ENCODE data around the gene PAX8.

PAX8 gene

DNA sequence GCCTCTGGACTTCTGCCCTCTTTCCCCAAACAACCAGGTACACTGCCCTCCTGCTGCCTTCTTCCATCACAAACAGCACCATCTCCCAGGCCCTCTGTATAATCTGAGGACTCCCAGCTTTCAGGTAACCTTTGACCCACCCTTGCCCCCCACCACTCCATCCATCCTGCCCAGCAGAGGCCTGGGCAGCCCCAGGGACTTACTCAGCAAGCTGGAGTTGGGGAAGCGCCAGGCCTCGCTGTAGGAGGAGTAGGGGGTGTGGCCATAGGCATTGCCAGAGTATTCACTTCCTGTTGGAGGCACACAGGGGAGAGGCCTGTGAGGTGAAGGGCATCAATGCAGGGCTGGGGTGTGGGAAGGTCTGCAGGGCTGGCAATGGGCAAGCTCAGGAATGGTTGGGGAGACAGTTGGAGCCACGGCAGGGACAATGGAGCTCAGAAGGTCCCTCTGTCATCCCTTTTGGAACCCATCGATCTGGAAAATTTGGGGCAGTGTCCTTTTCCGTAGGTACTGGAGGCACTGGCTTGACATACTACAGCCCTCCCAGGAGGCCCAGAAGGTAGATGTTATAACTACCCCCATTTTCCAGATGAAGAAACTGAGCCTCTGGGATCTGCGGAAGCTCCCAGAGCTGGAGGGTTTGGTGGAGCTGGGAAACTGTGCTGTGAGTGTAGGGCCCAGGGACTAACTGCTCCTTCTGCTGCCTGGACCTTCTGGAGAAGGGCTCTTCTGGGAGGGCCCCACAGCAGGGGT lies 58.7 kb downstream of the PAX8 start:
- peak; percentile 21 for DNase-seq (ENCODE audit: low read depth)

DNA sequence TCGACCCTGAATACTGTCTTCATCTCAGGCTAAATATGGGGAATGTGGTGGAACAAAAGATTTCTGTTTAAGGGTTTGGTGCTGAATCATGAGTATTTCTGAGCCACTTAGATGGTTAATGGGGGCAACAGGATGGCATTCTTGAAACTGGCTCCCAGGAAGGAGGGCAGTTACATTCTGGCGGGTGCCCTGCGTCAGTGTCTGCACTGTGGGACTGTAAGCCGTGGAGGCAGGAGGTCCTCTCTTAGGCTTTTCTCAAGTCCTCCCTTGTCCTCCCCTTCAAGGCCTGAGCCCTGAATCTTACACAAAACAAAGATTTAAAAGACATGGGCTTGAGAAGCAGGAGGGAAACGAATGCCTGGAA lies 59.2 kb downstream of the PAX8 start:
- DNase-seq (ENCODE audit: low read depth), result no peak

DNA sequence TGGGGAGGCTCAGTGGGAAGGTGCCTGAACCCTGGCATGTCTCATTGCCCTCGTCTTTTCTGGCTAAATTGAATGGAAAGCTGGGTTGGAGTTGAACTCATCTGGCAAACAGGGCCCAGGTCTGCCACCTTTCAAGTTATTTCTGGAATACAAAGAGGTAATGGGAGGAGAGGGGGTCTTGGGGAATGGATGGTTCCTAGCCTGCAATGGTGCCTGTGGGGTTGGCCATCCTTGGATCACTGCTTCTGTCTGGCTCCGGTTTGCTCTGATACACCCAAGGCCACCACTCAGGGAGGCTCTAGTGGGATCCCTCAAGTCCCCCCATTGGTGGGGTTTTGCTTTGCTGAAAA lies 59.7 kb downstream of the PAX8 start:
- no peak for DNase-seq (ENCODE audit: low read depth)

DNA sequence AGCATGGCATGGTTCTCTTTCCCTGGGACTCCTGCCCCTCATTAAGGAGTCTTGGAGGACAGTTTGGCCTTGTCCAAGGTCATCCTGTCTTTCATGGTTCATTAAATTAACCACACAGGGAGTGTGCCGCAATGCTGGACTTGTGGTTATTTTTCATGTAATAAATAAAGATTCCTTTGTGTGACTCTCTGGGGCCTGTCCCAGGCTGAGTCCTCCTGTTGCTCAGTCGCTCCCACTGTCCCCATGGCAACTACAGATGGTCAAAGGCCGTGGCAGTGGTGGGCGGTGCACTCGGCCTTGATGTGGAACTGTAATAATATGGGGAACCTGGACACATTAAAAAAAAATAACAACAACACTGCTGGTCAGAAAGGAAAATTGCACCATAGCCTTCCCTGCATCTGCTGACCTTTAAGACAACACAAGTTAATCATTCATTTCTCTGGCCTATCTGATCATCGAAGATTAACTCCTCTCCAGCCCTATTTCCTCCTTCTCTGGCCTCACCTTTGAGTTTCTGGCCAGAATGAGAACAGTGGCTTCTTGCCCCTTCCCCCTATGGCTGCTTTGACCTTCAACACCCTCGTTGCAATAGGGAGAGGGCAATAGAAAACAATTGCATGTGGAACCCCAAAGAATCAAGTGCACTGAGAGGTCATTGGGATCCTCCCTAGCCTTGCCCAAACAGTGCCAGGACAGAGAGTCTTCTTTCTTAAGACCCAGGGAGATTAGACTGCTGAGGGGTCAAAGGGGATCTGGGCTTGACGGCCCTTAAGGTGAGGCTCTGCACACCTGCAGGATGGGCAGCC lies 60.2 kb downstream of the PAX8 start:
- no peak for DNase-seq (ENCODE audit: low read depth)

DNA sequence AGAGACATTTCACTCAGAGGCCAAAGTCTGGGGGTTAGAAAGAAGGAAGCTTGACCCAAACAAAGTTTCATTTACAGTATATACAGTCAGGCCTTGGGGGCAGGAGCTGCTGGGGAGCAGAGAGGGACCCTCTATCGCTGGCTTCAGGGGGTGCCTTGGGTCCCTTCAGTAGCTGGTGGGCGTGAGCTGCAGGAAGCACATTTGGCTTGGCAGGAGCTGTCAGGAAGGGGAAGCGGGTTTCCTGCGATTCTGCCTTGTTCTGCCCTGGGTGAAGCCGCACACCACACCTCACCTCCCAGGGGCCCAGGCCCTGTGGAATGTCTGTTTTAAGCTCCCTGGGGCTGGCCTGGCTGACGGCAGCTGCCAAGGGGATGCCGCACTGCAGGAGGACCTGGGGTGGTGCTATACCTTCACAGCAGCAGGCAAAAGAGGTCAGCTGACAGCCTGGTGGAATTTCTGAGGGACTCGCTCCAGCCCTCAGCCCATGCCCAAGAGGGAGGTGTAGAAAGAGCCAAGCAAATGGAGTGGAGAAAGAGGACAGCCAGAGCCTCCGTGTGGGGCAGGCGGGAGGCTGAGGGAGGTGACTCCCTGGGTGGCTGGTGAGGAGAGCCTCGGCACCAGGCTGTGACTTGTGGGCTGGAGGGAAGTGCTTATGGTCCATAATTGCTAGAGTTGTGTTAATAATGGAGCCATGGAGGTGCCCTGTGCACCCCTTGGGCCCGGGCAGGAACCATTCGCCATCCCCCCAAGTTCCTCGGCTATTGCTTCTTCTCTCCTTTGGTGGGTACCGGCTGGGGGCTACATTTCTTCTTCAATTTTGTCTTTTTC lies 61.1 kb downstream of the PAX8 start:
- no peak for DNase-seq (ENCODE audit: low read depth)

DNA sequence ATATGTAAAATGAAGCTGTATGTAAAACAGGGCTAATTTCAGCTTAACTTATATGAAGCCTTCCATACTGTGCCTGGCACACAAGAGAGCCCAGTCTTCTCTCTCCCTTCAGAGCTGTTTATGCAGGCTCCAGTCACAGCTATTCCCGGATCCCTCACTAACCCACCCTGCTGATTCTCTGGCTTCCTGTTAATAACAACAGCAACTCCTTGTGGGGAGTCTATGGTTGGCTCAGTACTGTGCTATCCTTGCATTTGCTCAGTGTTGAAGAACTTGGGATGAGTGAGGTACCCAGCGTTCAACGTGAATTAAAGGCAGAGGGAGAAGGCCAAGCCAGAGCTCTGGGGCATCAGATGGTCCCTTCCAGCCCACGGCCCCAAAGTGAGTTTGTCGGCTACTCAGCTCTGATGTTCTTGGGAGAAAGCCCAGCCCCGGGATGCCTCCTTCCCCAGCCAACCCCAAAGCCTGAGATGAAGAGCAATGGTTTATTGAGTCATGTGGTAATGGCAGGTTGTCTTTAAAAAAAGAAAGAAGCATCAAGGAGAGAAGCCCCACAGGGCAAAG lies 61.7 kb downstream of the PAX8 start:
- DNase-seq (ENCODE audit: low read depth), result no peak

DNA sequence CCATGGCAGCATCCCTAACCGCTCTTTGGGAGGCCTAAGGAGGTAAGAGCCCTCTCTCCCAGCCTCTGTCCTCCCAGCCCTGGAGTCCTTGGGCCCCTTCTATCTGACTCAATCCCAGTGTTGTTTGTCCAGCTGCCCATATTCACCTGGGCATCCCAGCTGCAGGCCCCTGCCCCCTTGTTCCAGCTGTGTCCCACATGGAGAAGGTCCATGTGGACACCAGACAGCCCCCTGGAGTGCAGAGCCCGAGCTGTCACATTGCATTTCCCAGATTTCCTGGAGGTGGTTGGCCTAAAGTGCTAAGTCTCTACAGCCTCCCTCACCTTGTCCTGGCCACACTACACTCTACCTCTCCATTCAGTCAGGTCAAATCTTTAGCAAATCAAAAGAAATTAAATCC lies 62.4 kb downstream of the PAX8 start:
- no peak for DNase-seq (ENCODE audit: low read depth)

DNA sequence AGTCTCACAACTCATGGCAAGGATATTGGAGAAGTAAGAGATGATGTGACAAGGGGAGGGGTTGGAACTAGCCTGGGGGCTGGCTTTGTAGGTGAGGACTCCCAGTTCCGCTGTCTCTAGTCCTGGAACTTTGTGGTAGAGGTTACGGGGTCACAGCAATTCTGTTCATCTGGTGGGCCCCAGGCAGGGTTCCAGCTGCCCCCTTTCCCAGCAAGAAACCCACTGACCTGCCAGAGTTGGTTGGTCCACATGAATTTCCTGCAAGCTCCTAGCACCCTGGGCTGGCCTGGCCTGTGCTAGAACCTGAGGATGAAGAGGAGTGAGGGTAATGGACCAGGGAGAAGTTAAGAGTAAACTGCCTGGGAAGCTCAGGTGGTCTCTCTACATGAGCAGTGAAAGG lies 63.7 kb downstream of the PAX8 start:
- DNase-seq (ENCODE audit: low read depth), result no peak

DNA sequence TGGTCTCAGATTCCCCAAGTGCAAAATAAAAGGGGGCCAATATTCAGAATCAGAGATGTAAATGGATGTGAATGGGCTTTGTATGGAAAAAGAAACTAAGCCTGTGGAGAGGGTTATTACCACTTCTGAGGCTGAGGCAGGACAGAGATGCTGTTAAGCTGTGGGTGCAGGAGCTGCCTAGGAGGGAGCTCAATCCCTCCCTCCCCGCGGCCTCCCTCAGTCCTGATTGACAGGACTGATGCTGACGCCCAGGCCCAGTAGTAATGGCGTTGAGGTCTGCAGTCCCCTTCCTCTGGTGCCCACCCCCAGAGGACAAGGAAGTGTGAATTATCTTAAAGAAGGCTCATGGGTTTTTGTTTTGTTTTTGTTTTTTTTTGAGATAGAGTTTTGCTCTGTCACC lies 64.6 kb downstream of the PAX8 start:
- DNase-seq (ENCODE audit: low read depth), result no peak

DNA sequence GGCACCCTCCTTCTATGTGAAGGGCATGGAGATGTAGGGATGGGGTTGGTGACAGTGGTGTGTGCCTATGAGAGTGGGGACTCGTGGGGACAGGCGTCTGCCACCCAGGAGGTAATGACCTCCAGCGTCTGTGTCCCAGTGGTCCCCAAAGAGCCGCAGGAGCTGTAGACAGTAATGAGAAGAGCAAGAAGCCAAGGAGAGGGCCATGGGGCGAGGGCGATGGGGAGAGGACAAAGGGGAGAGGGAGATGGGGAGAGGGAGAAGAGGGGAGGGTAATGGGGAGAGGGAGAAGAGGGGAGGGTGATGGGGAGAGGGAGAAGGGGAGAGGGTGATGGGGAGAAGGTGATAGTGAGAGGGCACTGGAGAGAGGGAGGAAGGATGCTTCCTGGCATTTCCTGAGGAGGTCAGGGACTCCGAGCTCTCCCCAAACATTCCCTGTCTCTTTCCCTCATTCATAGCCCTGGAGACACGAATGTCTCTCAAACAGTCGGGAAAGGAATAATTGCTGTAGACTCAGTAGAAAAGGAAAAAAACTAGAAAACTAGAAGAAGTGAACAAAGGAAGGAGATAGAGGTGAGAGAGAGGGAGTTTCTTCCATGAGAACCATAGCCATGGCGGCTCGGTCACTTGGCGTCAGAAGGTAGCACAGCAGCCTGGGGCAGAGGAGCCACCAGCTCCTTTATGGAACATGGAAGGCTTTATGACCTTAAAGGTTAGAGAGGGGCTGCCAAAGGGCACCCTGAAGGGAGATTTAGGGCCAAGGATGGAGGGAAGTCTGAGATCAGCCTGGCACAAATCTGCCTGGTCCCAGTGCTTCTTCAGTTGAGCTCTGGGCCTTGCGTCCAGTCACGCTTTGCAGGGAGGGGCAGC lies 65.4 kb downstream of the PAX8 start:
- DNase-seq (ENCODE audit: low read depth), result no peak

DNA sequence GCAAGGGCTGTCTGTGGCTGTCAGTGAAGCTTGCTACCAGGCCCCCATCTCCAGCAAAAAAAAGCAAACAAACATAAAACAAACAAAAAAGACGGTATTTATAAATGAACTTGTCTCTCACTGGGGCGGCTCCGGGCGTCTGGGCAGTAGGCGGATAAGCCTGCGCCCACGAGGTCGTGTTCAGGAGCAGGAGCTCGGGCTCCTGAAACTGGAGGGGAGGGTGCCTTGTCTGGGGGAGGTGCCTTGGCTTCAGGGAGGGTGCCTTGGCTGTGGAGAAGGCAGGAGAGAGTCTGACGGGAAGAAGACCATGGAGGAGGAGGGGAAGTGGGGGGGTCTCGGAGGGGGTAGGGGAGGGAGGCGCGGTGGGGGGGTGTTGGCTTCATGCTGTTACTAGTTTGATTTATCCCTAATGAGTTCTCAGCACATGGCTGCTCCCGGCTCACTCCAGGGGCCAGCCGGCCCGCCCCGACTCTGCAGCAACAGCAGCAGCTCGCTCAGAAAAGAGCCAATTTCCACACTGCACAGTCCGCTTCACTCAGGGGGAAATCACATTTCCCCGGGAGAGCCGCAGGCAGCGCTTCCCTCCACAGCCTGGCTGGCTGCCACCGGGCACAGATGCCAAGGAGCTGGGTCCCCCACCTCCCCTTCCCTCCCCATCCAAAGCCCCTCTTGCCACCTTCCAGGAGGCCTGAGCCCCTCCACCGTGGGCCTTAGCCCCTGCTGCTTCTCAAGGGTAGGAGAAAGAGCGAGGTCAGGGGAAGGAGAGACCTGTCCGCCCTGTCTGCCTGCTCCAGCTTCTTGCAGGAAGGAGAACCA lies 66.3 kb downstream of the PAX8 start:
- DNase-seq (ENCODE audit: low read depth), result no peak

DNA sequence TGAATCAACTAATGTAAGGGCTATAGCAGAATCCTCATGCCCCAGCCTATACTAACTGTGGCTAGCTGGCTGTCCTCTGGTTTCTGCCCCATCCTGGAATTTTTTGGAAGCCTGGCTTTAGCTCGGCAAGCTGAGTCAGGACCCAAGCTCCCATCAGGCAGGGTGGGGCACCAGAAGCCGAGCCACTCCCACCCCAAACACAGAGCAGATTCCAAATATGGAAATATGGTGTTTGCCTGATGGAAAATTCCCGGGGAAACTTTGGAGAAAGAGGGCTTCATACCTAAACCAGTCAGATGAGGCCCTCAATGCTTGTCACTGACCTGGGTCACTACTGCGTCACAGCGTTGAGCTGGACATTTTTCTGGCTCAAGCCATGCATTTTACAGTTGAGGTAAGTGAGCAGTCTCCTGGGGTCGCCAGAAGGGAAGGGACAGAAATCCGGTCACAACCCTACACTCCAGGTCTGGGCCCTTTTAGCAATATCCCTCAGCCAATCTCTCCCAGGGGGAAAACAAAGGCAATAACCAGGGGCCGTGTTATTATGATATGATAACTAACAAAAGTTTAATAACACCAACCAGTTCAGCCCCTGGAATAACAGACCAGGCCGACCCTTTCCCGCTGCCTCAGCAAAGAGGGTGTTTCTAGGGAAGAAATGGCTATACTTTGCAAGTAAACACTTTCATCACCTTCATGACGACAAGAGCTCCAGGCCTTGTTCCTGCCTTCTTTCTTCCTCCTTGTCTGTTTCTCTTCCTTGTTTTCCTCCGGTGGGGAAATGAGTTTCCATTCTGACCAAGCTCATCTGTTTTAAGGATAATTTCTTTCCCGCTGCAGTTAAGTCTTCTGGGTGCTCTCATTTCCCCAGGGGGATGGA lies 67.3 kb downstream of the PAX8 start:
- no peak for DNase-seq (ENCODE audit: low read depth)

DNA sequence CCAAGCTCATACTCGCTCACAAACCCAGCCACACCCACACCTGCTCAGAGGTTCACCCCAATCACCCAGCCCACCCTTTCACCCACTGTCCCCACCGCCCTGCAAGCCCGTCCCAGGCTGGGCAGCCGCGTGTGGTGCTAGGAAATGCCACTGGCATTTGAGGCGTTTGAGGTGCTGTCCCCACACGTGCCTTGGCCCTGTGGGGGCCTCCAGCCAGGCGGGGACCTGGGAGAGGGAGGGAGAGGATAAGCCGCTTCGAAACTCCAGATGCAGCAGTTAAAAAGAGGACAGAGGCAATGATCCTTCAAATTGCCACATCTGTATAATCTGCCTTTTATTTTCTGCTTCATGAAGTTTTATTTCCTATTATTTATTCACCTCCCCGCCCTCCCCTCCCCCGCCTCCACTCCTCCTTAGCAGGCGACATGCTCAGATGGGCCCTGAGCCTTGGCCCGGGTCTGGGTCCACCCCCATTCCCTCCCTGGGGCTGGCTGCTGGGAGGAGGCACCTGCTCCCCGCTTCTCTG lies 69.0 kb downstream of the PAX8 start:
- no peak for DNase-seq (ENCODE audit: low read depth)

DNA sequence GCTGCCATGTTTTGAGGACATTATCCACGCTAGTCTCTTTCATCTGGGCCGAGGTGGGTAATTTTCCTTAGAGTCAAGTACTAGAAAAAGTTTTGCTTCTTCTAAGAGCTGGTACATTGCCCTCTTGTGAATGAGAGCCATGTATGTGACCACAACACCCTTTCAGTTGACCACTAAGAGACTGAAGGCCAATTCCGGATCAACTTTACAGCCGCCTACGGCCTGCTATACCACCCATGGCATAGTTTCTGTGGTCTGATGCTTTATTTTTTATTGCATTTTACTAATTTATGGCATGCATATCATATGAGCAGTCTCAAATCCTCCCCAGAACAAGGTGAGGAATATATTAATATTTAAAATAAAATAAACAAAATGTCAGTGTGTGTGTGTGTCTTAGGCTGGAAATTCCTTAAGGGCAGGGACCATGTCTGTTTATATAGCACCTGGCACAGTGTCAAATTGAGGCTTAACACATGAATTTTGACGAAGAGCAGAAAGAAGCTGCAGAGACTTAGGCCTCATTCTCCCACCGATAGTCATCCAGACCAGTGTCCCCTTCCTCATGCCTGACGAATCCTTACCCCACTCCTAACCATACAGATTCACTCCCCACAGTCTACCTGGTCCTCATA lies 69.6 kb downstream of the PAX8 start:
- DNase-seq (ENCODE audit: low read depth), result no peak

DNA sequence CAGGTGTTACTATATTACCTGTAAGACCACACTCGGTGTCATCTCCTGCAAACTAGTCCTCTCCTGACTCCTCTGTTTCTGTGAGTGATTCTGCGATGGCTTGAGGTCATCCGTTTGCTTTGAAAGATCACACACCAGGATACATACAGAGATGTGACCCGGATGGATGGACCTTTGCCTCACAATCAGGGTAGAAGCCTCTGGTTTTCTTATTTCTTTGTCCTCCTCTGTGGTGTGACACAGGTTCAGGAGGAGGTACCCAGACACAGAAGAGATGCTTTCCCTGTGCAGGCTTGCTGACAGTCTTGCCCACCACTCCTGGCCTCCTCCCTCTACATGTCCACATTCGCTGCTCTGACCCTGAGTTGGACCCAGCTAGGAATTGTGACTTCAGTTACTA lies 70.3 kb downstream of the PAX8 start:
- no peak for DNase-seq (ENCODE audit: low read depth)

DNA sequence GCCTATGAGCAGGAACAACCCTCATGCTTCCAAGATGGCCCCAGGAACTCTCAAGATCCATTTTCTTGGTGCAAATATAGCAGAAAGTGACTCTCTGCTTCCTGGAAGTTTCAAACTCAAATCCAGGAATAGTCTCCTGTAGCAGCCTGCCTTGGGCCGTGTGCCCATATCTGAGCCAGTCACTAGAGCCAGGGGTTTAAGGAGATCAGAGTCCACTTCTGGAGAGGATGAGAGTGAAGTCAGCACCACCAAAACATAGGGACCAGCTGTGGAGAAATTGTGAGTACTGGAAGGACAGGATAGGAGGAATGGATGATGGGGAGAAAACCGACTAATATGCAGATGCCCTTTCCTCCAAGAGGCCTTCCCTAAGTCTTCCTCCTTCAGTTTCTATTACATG lies 71.7 kb downstream of the PAX8 start:
- DNase-seq (ENCODE audit: low read depth), result no peak

DNA sequence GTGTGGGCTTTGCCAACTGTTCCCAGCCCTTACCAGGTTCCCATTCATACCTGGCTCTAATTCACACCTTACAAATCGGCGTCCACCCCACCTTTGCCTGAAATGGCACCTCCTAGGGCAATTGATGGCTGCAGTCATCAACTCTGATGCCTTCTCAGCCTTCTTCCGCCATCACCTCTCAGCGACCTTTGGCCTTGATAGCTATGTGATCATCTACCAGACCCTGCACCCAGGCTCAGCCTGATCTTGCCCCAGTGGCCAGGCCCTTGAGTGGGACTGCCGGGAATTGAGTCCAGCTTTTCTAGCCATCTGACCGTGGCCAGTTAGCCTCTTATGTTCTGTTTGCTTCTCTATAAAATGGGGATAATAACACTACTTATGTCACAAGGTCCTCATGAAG lies 72.5 kb downstream of the PAX8 start:
- DNase-seq (ENCODE audit: low read depth), result no peak

DNA sequence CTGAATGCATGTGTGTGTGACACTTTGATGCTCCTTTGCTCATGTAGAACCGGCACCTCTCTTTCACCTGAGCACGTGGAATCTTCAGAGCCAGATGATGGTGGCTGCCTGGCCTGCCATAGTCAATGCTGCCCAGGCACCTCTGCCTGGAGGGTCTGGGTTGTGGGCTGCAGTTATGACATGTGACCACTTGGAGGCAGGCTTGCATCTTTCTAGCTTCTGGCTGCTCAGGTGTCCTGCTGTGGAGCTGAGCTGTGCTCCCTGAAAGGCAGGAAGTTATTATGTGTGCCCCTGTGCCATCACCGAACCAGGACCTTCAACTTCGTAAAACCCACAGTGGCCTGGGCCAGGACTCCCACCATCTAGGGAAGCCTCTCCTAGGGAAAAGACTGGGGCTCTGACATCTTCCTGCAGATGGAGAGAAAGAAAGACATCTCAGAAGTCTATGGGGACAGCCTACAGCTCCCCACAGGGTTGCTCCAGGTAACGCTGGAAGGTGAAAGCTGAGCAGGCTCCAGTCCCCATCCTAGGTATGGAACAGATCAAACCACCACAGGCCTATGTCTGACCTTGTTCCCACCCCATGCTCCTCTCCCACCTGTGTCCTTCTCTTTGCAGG lies 74.7 kb downstream of the PAX8 start:
- DNase-seq (ENCODE audit: low read depth), result peak; percentile 29

DNA sequence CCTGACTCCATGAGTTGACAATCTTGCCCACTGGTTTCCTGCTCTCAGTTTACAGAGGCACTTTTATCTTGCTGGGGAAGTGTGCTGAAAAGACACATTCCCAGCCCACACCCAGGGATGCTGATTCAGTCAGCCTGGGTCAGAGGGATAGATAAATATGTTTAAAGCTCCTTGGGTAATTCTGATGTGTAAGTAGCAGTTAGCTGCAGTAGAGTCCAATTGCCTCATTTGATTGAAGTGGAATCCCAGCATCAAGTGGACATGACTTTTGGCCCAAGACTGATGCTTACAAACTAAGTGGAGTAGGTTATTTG lies 75.5 kb downstream of the PAX8 start:
- DNase-seq (ENCODE audit: low read depth), result no peak
